Neural progenitor cell (in vitro differentiated cells): ENCODE measurements around the gene PPP4C. TPM values are rescaled to one million over a fixed set of nuclear protein-coding genes. Genes with fewer than 3 reads are reported as not detected.

Source experiments
- DNase-seq: peaks from one replicate; pipeline ENCODE4 v3.0.0-alpha.2; 2016; ENCODE audit warnings: low spot score
- H2AFZ ChIP-seq: fragments of 200-600 bp; sonication (generic); replicated peaks from 2 replicates; pipeline ENCODE4 v1.6.1; 2016; ENCODE audit warnings: antibody characterized with exemption
- H3F3A ChIP-seq: fragments of 200-600 bp; sonication (generic); 2 replicates; pipeline ENCODE4 v1.6.1; 2016; ENCODE audit warnings: antibody characterized with exemption, low read depth
- H3K27ac ChIP-seq: fragments of 200-600 bp; sonication (generic); 2 replicates; pipeline ENCODE4 v1.5.1; 2016; ENCODE audit warnings: mild to moderate bottlenecking
- H3K27me3 ChIP-seq: fragments of 200-600 bp; sonication (generic); 2 replicates; pipeline ENCODE4 v1.6.1; 2016; ENCODE audit warnings: mild to moderate bottlenecking, moderate library complexity
- H3K36me3 ChIP-seq: fragments of 200-600 bp; sonication (generic); 2 replicates; pipeline ENCODE4 v1.5.1; 2016
- H3K4me1 ChIP-seq: fragments of 200-600 bp; sonication (generic); 2 replicates; pipeline ENCODE4 v1.6.1; 2016; ENCODE audit warnings: mixed run types
- H3K4me2 ChIP-seq: fragments of 200-600 bp; sonication (generic); 2 replicates; pipeline ENCODE4 v1.6.1; 2016
- H3K4me3 ChIP-seq: fragments of 200-600 bp; sonication (generic); 2 replicates; pipeline ENCODE4 v1.5.1; 2016
- H3K79me2 ChIP-seq: fragments of 200-600 bp; sonication (generic); 2 replicates; pipeline ENCODE4 v1.6.1; 2016; ENCODE audit warnings: low read depth
- H3K9ac ChIP-seq: fragments of 200-600 bp; sonication (generic); 2 replicates; pipeline ENCODE4 v1.6.1; 2016
- H3K9me3 ChIP-seq: fragments of 200-600 bp; sonication (generic); 2 replicates; pipeline ENCODE4 v1.5.1; 2016; ENCODE audit warnings: low read depth
- H4K20me1 ChIP-seq: fragments of 200-600 bp; sonication (generic); 2 replicates; pipeline ENCODE4 v1.6.1; 2016; ENCODE audit warnings: low read depth
- H3K27ac Mint-ChIP-seq: 3 replicates; pipeline ENCODE4 v1.8.0; 2021; ENCODE audit warnings: mixed read lengths
- H3K27me3 Mint-ChIP-seq: 2 replicates; pipeline ENCODE4 v1.8.0; 2022; ENCODE audit warnings: low read depth, mild to moderate bottlenecking, inconsistent platforms, moderate library complexity, mixed read lengths; ENCODE audit not compliant: insufficient read depth
- H3K36me3 Mint-ChIP-seq: 3 replicates; pipeline ENCODE4 v1.8.0; 2021; ENCODE audit warnings: mixed read lengths
- H3K4me1 Mint-ChIP-seq: 3 replicates; pipeline ENCODE4 v1.8.0; 2021; ENCODE audit warnings: mixed read lengths
- H3K4me3 Mint-ChIP-seq: 3 replicates; pipeline ENCODE4 v1.8.0; 2021; ENCODE audit warnings: mild to moderate bottlenecking, moderate library complexity, mixed read lengths
- H3K9me3 Mint-ChIP-seq: 3 replicates; pipeline ENCODE4 v1.8.0; 2020; ENCODE audit warnings: mixed read lengths
- EZH2 ChIP-seq: fragments of 200-600 bp; sonication (generic); IDR thresholded peaks from 2 replicates; pipeline ENCODE4 v1.6.1; 2017; ENCODE audit warnings: antibody characterized with exemption, mild to moderate bottlenecking, moderate library complexity
- EZH2phosphoT487 ChIP-seq: fragments of 200-600 bp; sonication (generic); IDR thresholded peaks from 2 replicates; pipeline ENCODE4 v1.6.1; 2017; ENCODE audit warnings: antibody characterized with exemption
- total RNA-seq: library from RNA; depleted of rRNA; stranded (reverse); fragments of >200 nt; gene quantifications from 2 replicates; pipeline ENCODE4 v1.2.3, GENCODE V29; 2015; ENCODE audit warnings: low replicate concordance
- TF ChIP-seq, protein P1 (sequence below): fragments of 200-600 bp; sonication (generic); IDR thresholded peaks from 2 replicates; pipeline ENCODE4 v1.5.1; 2017; ENCODE audit warnings: antibody characterized with exemption, mild to moderate bottlenecking

The PPP4C gene
- total RNA-seq, 1 donor from 2014 or later, result 93.3 TPM

GRCh38 chr16:30085247-30085646 lies 9.5 kb downstream of the PPP4C start:
- H3K27me3 Mint-ChIP-seq, result peaks cover 11% of the 10 kb centered on the region
- peaks cover 19% of the 10 kb centered on the region for H3K36me3 Mint-ChIP-seq
- peaks cover 3% of the 10 kb centered on the region for H3K4me1 Mint-ChIP-seq
- Histone ChIP-seq H3K4me2 (no peak overlapping the region), H3K27ac (no peak overlapping the region), H2AFZ (no peak overlapping the region), H3K4me1 (no peaks in the 10 kb centered on the region), H3K36me3 (no peaks in the 10 kb centered on the region), H3K4me3 (no peak overlapping the region), H4K20me1 (no peaks in the 10 kb centered on the region), H3K27me3 (no peaks in the 10 kb centered on the region), H3K9me3 (no peaks in the 10 kb centered on the region), H3F3A (peaks cover 7% of the 10 kb centered on the region), H3K79me2 (peaks cover 4% of the 10 kb centered on the region), H3K9ac (no peak overlapping the region)
- H3K27ac Mint-ChIP-seq, result no peak overlapping the region
- H3K9me3 Mint-ChIP-seq, result no peaks in the 10 kb centered on the region
- TF ChIP-seq EZH2 (no peak), EZH2phosphoT487 (no peak)
- TF ChIP-seq, protein P1, sequence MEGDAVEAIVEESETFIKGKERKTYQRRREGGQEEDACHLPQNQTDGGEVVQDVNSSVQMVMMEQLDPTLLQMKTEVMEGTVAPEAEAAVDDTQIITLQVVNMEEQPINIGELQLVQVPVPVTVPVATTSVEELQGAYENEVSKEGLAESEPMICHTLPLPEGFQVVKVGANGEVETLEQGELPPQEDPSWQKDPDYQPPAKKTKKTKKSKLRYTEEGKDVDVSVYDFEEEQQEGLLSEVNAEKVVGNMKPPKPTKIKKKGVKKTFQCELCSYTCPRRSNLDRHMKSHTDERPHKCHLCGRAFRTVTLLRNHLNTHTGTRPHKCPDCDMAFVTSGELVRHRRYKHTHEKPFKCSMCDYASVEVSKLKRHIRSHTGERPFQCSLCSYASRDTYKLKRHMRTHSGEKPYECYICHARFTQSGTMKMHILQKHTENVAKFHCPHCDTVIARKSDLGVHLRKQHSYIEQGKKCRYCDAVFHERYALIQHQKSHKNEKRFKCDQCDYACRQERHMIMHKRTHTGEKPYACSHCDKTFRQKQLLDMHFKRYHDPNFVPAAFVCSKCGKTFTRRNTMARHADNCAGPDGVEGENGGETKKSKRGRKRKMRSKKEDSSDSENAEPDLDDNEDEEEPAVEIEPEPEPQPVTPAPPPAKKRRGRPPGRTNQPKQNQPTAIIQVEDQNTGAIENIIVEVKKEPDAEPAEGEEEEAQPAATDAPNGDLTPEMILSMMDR, result no peak
- DNase-seq, result no peak
- H3K4me3 Mint-ChIP-seq, result no peak overlapping the region

- Mint-ChIP-seq H3K27me3 (peaks cover 11% of the 10 kb centered on the region), H3K27ac (no peak overlapping the region), H3K4me1 (peaks cover 7% of the 10 kb centered on the region), H3K36me3 (peaks cover 19% of the 10 kb centered on the region), H3K4me3 (no peak overlapping the region), H3K9me3 (no peaks in the 10 kb centered on the region)
- Histone ChIP-seq H3K9ac (no peak overlapping the region), H3K4me2 (no peak overlapping the region), H4K20me1 (no peaks in the 10 kb centered on the region), H3K4me1 (no peaks in the 10 kb centered on the region), H2AFZ (no peak overlapping the region), H3K27me3 (no peaks in the 10 kb centered on the region), H3K4me3 (no peak overlapping the region), H3F3A (peaks cover 7% of the 10 kb centered on the region), H3K9me3 (no peaks in the 10 kb centered on the region), H3K27ac (no peak overlapping the region), H3K36me3 (no peaks in the 10 kb centered on the region), H3K79me2 (no peaks in the 10 kb centered on the region)
- no peak for DNase-seq
- TF ChIP-seq, protein P1, result no peak
Observed at GRCh38 chr16:30085820-30086219, 10.0 kb downstream of the PPP4C start.

GRCh38 chr16:30086291-30087140 lies 10.7 kb downstream of the PPP4C start:
- peaks cover 11% of the 10 kb centered on the region for H3K27me3 Mint-ChIP-seq
- peaks cover 7% of the 10 kb centered on the region for H3F3A ChIP-seq
- no peak overlapping the region for H3K4me3 Mint-ChIP-seq
- H3K9me3 Mint-ChIP-seq, result no peaks in the 10 kb centered on the region
- H3K9ac ChIP-seq, result no peak overlapping the region
- no peaks in the 10 kb centered on the region for H3K27me3 ChIP-seq
- TF ChIP-seq EZH2, result no peak
- H2AFZ ChIP-seq, result no peak overlapping the region
- no peak for DNase-seq
- H3K4me1 Mint-ChIP-seq, result peaks cover 7% of the 10 kb centered on the region
- no peak overlapping the region for H3K4me2 ChIP-seq
- H3K36me3 Mint-ChIP-seq, result peaks cover 16% of the 10 kb centered on the region
- H3K4me1 ChIP-seq, result peaks cover 3% of the 10 kb centered on the region
- no peak overlapping the region for H3K27ac ChIP-seq
- no peaks in the 10 kb centered on the region for H4K20me1 ChIP-seq
- H3K36me3 ChIP-seq, result no peaks in the 10 kb centered on the region
- H3K9me3 ChIP-seq, result no peaks in the 10 kb centered on the region
- H3K79me2 ChIP-seq, result no peaks in the 10 kb centered on the region
- no peak overlapping the region for H3K4me3 ChIP-seq
- H3K27ac Mint-ChIP-seq, result no peak overlapping the region

DNA sequence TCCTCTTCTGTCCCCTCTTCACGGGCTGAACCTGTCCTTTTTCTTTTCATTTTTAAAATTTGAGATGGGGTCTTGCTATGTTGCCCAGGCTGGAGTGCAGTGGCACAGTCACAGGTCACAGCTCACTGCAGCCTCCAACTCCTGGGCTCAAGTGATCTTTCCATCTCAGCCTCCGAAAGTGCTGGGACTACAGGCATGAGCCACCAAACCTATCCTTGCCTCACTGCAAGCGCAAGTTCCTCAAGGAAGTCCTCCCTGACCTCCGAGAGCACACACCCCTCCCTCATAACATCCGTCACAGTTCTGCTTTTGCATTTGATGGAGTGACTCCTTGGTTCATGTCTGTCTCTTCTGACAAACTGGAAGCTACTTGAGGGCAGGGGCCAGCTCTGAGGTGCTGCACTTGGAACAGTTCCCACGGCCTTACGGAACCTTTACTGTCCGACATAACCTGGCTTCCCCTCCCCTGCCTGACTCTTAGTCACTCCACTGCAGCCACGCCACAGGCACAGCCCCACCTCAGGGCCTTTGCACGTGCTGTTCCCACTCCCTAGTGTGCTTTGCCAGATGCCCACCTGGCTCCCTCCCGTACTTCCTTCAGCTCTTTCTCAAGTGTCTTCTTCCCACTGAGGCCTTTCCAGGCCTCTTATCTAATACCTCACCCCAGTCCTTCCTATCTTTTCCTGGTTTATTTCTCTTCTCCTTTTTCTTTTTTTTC lies 11.5 kb downstream of the PPP4C start:
- no peak for DNase-seq
- Histone ChIP-seq H3K27me3 (no peaks in the 10 kb centered on the region), H3K9ac (no peak overlapping the region), H3K36me3 (no peaks in the 10 kb centered on the region), H3K4me3 (no peak overlapping the region), H3K4me1 (peaks cover 6% of the 10 kb centered on the region), H4K20me1 (no peaks in the 10 kb centered on the region), H3F3A (peaks cover 11% of the 10 kb centered on the region), H3K4me2 (no peak overlapping the region), H3K9me3 (no peaks in the 10 kb centered on the region), H3K79me2 (no peaks in the 10 kb centered on the region), H2AFZ (no peak overlapping the region), H3K27ac (no peak overlapping the region)
- TF ChIP-seq EZH2phosphoT487 (no peak), EZH2 (no peak)
- TF ChIP-seq, protein P1, result no peak
- peaks cover 7% of the 10 kb centered on the region for H3K27me3 Mint-ChIP-seq
- H3K36me3 Mint-ChIP-seq, result peaks cover 11% of the 10 kb centered on the region
- H3K9me3 Mint-ChIP-seq, result no peaks in the 10 kb centered on the region
- H3K27ac Mint-ChIP-seq, result peak overlapping the region; percentile 25
- peaks cover 14% of the 10 kb centered on the region for H3K4me1 Mint-ChIP-seq
- no peak overlapping the region for H3K4me3 Mint-ChIP-seq
